Measurements from ENCODE around the gene CDH12.

DNA sequence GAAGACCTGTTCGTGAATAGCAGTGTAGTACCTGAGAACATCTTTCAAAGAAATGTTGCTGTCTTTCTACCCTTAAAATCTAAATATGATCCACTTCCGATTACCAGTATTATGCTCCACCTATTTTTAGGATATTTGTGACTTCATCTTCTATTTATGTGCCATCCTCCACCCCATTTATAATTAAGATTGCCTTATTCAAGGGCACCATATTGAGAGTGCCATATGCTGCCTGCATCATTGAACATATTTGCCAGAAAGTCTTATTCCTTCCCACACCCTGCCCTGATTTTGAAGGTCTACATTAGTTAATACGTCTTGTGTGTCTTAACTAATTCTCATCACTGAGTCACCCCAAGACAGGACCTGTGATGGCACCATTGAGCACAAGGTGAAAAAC is 1076.7 kb downstream of the CDH12 start:
- TF ChIP-seq, protein P1, sequence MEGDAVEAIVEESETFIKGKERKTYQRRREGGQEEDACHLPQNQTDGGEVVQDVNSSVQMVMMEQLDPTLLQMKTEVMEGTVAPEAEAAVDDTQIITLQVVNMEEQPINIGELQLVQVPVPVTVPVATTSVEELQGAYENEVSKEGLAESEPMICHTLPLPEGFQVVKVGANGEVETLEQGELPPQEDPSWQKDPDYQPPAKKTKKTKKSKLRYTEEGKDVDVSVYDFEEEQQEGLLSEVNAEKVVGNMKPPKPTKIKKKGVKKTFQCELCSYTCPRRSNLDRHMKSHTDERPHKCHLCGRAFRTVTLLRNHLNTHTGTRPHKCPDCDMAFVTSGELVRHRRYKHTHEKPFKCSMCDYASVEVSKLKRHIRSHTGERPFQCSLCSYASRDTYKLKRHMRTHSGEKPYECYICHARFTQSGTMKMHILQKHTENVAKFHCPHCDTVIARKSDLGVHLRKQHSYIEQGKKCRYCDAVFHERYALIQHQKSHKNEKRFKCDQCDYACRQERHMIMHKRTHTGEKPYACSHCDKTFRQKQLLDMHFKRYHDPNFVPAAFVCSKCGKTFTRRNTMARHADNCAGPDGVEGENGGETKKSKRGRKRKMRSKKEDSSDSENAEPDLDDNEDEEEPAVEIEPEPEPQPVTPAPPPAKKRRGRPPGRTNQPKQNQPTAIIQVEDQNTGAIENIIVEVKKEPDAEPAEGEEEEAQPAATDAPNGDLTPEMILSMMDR (IDR thresholded peaks at IDR 0.05), result no peak
- TF ChIP-seq POLR2A (IDR thresholded peaks at IDR 0.05) (no peak), POLR2AphosphoS5 (IDR thresholded peaks at IDR 0.05) (no peak)
